ENCODE results near the gene GJA3.

- TF ChIP-seq CTCF (IDR thresholded peaks at IDR 0.05) (no peak), POLR2A (IDR thresholded peaks at IDR 0.05) (no peak), EP300 (IDR thresholded peaks at IDR 0.05) (no peak)
Measured at GRCh38 chr13:20198781-20199180, 37.9 kb upstream of the GJA3 start.

All from ovary (tissue), 3 donors.